Measurements from ENCODE around the gene FBRS.

DNA sequence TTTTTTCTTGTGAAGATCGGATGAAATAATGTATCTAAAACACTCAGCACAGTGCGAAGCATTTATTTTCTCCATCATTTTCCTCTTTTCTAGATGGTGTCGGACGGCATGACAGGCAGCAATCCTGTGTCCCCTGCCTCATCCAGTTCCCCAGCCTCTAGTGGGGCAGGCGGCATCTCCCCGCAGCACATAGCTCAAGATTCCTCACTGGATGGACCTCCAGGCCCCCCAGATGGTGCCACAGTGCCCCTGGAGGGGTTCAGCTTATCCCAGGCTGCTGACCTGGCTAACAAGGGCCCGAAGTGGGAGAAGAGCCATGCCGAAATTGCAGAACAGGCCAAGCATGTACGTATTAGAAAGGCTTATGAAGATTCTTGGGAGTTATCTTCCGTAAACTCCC is 45.7 kb downstream of the FBRS start:
- TF ChIP-seq, protein P1, sequence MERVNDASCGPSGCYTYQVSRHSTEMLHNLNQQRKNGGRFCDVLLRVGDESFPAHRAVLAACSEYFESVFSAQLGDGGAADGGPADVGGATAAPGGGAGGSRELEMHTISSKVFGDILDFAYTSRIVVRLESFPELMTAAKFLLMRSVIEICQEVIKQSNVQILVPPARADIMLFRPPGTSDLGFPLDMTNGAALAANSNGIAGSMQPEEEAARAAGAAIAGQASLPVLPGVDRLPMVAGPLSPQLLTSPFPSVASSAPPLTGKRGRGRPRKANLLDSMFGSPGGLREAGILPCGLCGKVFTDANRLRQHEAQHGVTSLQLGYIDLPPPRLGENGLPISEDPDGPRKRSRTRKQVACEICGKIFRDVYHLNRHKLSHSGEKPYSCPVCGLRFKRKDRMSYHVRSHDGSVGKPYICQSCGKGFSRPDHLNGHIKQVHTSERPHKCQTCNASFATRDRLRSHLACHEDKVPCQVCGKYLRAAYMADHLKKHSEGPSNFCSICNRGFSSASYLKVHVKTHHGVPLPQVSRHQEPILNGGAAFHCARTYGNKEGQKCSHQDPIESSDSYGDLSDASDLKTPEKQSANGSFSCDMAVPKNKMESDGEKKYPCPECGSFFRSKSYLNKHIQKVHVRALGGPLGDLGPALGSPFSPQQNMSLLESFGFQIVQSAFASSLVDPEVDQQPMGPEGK (CRISPR knock-in tag; IDR thresholded peaks at IDR 0.05; ENCODE audit: borderline replicate concordance), result no peak
- TF ChIP-seq ZFP3 (CRISPR knock-in tag; IDR thresholded peaks at IDR 0.05) (no peak), TCF4 (CRISPR knock-in tag; IDR thresholded peaks at IDR 0.05; ENCODE audit: borderline replicate concordance) (no peak), ZNF70 (CRISPR knock-in tag; IDR thresholded peaks at IDR 0.05) (no peak), ZNF8 (CRISPR knock-in tag; IDR thresholded peaks at IDR 0.05) (no peak), PPARA (CRISPR knock-in tag; IDR thresholded peaks at IDR 0.05; ENCODE audit: borderline replicate concordance) (no peak), ZFP30 (CRISPR knock-in tag; IDR thresholded peaks at IDR 0.05) (no peak), RARB (CRISPR knock-in tag; IDR thresholded peaks at IDR 0.05) (no peak), OSR1 (CRISPR knock-in tag; IDR thresholded peaks at IDR 0.05) (no peak)
- TF ChIP-seq, protein P2, sequence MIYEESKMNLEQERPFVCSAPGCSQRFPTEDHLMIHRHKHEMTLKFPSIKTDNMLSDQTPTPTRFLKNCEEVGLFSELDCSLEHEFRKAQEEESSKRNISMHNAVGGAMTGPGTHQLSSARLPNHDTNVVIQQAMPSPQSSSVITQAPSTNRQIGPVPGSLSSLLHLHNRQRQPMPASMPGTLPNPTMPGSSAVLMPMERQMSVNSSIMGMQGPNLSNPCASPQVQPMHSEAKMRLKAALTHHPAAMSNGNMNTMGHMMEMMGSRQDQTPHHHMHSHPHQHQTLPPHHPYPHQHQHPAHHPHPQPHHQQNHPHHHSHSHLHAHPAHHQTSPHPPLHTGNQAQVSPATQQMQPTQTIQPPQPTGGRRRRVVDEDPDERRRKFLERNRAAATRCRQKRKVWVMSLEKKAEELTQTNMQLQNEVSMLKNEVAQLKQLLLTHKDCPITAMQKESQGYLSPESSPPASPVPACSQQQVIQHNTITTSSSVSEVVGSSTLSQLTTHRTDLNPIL (CRISPR knock-in tag; IDR thresholded peaks at IDR 0.05; ENCODE audit: low read depth), result no peak

Data from SK-N-SH treated with all-trans-retinoic acid at 6 μM for 48 hours (cell line).